ENCODE data around the gene IL2RG. TPM values are rescaled to one million over a fixed set of nuclear protein-coding genes. Genes with fewer than 3 reads are reported as not detected.

Gene IL2RG
- total RNA-seq, 3 donors from 2014 or later: 5.1 to 10.8 (median 8.0) TPM

- no peaks in the 10 kb centered on the region for H3K9me3 ChIP-seq
- peak overlapping the region; percentile 83 to 86 for H3K27ac ChIP-seq
- H3K4me3 ChIP-seq: peak overlapping the region; percentile 57 to 68 (median 61)
- no peak for TF ChIP-seq POLR2AphosphoS5 (IDR thresholded peaks at IDR 0.05)
- no peak for TF ChIP-seq CTCF (IDR thresholded peaks at IDR 0.05)
- no peak for TF ChIP-seq POLR2A (IDR thresholded peaks at IDR 0.05)
- intact Hi-C loops (cut with DNase I; ENCODE audit: low total_unique reads): loop anchor here (2.0 kb wide), 1 partner anchor 42 kb away; no protein-coding TSS in a partner anchor
- DNase-seq (ENCODE audit: low spot score in 2 of 2): no peak
- no peaks in the 10 kb centered on the region for H3K4me1 ChIP-seq
- peaks cover 0 to 10% of the 10 kb centered on the region in 2 donors for H3K27me3 ChIP-seq
- H3K36me3 ChIP-seq: no peaks in the 10 kb centered on the region
These were observed 7.7 kb upstream of the IL2RG start for GRCh38 chrX:71118985-71119535.

GRCh38 chrX:71118032-71118984 is 6.9 kb upstream of the IL2RG start, which contains the start of gene MED12:
MED12 (plus strand) TSS chrX:71118596; CDS start chrX:71118755, 159 bp downstream.
- H3K9me3 ChIP-seq: no peaks in the 10 kb centered on the region
- H3K27me3 ChIP-seq: peaks cover 0 to 13% of the 10 kb centered on the region in 2 donors
- peak; percentile 70 to 74 for DNase-seq (ENCODE audit: low spot score in 2 of 2)
- H3K27ac ChIP-seq: peak within 1 kb of the TSS; percentile 83 to 86
- intact Hi-C loops (cut with DNase I; ENCODE audit: low total_unique reads): loop anchor here (2.0 kb wide), 1 partner anchor 42 kb away; no protein-coding TSS in a partner anchor
- peak within 1 kb of the TSS; percentile 57 to 68 (median 61) for H3K4me3 ChIP-seq
- no peaks in the 10 kb centered on the region for H3K36me3 ChIP-seq
- TF ChIP-seq POLR2A (IDR thresholded peaks at IDR 0.05) (no peak), CTCF (IDR thresholded peaks at IDR 0.05) (no peak), POLR2AphosphoS5 (IDR thresholded peaks at IDR 0.05) (peak in 1 of 3 donors; percentile 59)
- no peaks in the 10 kb centered on the region for H3K4me1 ChIP-seq

- no peaks in the 10 kb centered on the region for H3K4me1 ChIP-seq
- no peak for DNase-seq (ENCODE audit: low spot score in 2 of 2)
- no peaks in the 10 kb centered on the region for H3K9me3 ChIP-seq
- peaks cover 0 to 13% of the 10 kb centered on the region in 2 donors for H3K27me3 ChIP-seq
- TF ChIP-seq POLR2AphosphoS5 (IDR thresholded peaks at IDR 0.05) (no peak), CTCF (IDR thresholded peaks at IDR 0.05) (no peak), POLR2A (IDR thresholded peaks at IDR 0.05) (no peak)
- H3K27ac ChIP-seq: peak overlapping the region in 1 of 2 donors; percentile 86
- H3K4me3 ChIP-seq: peak overlapping the region in 2 of 3 donors; percentile 61 to 68
- intact Hi-C loops (cut with DNase I; ENCODE audit: low total_unique reads): no loop called here
- no peaks in the 10 kb centered on the region for H3K36me3 ChIP-seq
These were observed 6.0 kb upstream of the IL2RG start for GRCh38 chrX:71117358-71117757.

- Histone ChIP-seq H3K4me1 (no peaks in the 10 kb centered on the region), H3K4me3 (no peak overlapping the region), H3K27me3 (peaks cover 0 to 40% of the 10 kb centered on the region in 2 donors), H3K36me3 (no peaks in the 10 kb centered on the region), H3K9me3 (no peaks in the 10 kb centered on the region), H3K27ac (no peak overlapping the region)
- intact Hi-C loops (cut with DNase I; ENCODE audit: low total_unique reads): no loop called here
- no peak for TF ChIP-seq POLR2AphosphoS5 (IDR thresholded peaks at IDR 0.05)
- TF ChIP-seq CTCF (IDR thresholded peaks at IDR 0.05): no peak
- no peak for TF ChIP-seq POLR2A (IDR thresholded peaks at IDR 0.05)
- DNase-seq (ENCODE audit: low spot score in 2 of 2): no peak
These were observed 599 bp upstream of the IL2RG start for GRCh38 chrX:71111921-71112431.
